HG03064 (cell line): ENCODE measurements around the gene CHAF1B.
"Not testable (repeated sequence)": the region's sequence is repeated elsewhere in the genome, so short reads cannot be mapped to it uniquely, and the experiment has no call there.

Experiments
- ATAC-seq: cut with Tn5 transposase; IDR thresholded peaks from one replicate; pipeline ENCODE4 v1.9.1; 2021; ENCODE audit warnings: low read depth; ENCODE audit not compliant: unreplicated experiment

CHAF1B gene

DNA sequence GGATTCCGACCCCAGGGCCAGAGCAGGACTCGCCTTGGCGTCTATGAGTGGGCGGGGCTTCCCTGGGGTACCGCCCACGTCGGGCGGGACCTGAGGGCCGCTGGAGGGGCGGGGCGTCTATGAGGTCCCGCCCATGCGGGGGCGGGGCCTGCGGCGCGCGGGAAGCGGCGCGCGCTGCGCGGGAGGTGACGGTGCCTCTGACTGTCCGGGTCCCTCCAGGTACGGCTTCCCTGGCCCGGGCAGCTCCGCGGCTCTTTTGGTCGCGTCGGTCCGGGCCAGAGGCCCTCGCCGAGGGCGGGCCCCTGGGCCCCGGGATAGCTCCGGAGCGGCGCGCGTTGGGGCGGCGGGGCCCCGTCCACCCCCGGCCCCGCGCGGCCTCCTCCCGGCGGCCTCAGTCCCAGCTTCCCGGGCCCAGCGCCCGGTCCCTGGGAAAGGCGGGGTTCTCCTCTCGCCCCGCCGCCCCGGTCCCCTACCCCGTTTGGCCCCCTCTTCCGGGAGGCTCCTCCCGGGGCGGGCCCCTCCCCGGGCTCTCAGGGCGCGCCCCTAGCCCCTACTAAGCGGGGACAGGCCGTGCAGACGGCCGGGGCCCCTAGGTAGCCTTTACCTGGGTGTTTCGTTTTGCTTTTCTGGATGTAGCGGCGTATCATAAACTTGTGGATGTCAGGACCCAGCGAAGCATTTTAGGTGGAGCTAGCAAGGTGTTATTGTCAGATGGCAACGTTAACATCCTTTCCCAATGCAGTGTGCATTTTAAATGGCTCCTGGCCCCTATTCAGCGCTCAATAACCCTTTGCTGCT, at the start of gene CHAF1B:
Gene CHAF1B, plus strand, starts transcription at position 160 of the 798 bp plus-strand sequence. CDS start 745 bp downstream, outside the sequence.
- ATAC-seq: peak; percentile 84

GRCh38 chr21:36337099-36337509, 48.1 kb upstream of the CHAF1B start:
- no peak for ATAC-seq

DNA sequence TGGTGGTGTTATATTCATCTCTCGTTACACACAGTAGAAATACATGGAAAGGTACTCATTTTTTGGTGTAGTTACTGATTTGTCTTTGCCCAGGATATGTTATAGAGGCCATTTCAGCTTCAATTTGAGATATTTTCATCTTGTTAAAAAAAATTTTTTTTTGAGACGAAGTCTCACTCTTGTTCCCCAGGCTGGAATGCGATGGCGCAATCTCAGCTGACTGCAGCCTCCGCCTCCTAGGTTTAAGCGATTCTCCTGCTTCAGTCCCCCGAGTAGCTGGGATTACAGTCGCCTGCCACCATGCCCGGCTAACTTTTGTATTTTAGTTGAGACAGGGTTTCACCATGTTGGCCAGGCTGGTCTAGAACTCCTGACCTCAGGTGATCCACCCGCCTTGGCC, 46.2 kb upstream of the CHAF1B start:
- no peak for ATAC-seq

- ATAC-seq: not testable (repeated sequence)
Observed at GRCh38 chr21:36342581-36342980, 42.6 kb upstream of the CHAF1B start.

- no peak for ATAC-seq
Observed at GRCh38 chr21:36344931-36345330, 40.3 kb upstream of the CHAF1B start.

DNA sequence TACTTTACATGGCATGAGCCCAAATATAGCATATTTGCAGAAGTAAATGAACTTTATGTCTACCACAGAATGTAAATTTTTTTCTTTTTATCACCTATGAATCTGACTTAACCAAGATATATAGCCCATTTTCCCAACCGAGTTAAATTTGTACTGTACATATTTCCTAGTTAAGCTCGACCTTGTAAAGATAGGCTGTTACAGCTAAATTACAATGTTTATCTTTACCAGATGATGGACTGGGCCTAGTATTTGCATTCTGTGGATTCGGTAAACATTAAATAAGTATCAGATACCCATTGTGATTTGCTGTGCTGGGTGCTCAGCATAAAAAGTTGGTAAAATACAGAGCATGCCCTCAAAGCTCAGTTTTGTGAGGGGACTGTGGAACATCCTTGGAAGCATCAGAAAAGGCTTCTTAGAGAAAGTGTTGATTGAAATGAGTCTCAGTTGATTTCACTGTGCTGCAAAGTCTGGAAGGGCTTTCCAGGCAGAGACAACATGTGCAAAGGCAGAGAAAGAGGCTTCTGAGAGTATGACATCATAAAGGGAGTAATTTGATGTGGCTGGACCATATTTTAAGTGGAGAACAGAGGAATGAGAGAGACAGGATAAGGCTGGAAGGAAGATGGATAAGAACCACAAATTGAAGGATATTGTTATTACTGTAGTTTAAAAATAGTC, 37.8 kb upstream of the CHAF1B start:
- ATAC-seq: no peak

DNA sequence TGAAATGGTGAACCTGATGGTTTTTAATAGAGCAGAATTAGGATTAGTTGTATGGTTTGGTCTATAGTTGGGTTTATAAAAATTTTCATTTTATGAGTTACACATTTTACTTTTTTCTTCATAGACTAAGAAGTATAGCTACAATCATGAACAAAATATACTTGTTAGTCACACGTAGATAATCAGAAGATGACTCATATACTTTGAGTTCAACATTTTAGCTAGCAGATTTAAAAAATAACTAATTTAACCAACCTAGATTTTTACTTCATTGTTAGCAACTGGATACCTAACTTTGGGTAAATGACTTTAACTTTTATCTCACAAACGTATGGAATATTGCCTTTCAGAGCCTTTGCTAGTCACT, 37.2 kb upstream of the CHAF1B start:
- ATAC-seq: no peak

DNA sequence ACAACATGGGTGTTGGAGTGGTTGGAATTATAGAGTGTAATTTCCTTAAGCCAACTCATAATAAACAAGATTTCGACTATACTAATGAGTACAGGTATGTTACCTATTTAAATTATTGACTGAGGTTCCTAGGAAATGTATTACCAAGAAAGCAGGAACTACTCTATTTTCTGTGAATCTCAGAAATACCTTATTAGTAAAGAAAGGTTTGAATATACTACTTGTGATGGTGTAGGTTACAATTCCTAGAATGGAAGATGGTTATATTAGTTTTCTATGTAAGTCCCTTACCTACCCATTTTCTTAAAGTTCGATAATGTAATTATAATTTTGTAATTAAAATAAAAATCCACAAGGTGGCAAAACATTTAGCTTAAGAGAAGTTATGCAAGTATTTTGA, 35.9 kb upstream of the CHAF1B start:
- ATAC-seq: no peak

- no peak for ATAC-seq
Observed at GRCh38 chr21:36350282-36350910, 34.8 kb upstream of the CHAF1B start.

- no peak for ATAC-seq
Observed at GRCh38 chr21:36354918-36355680, 30.1 kb upstream of the CHAF1B start.

DNA sequence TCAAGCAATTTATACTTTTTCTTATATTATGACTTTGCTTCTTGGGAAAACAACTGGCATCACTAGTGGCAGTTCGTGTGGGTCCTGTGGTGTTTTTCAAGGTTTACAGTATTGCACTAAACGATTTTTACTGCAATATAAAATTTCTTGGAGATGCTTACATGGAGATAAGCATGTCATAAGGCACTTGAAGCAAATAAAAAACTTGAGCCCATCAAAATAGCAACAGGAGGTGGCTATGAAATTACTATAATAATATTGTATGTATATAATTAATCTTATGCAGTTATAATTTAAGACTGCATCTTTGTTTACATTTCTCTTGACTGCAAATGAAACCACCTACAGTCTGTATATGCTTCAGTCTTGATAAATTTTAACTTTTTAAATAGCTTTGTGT, 29.3 kb upstream of the CHAF1B start:
- ATAC-seq: no peak

- ATAC-seq: no peak
Observed at GRCh38 chr21:36359185-36359584, 26.0 kb upstream of the CHAF1B start.

DNA sequence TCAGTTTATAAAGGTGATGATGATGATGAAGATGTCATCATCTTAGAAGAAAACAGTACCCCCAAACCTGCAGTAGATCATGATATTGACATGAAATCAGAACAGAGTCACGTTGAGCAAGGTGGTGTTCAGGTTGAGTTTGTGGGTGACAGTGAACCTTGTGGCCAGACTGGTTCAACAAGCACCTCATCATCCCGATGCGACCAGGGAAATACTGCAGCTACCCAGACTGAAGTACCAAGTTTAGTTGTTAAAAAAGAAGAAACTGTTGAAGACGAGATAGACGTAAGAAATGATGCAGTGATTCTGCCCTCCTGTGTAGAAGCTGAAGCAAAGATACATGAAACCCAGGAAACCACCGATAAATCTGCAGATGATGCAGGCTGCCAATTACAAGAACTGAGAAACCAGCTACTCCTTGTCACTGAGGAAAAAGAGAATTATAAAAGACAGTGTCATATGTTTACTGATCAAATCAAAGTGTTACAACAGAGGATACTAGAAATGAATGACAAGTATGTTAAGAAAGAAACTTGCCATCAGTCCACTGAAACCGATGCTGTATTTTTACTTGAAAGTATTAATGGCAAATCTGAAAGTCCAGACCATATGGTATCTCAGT, 16.0 kb upstream of the CHAF1B start:
- no peak for ATAC-seq

DNA sequence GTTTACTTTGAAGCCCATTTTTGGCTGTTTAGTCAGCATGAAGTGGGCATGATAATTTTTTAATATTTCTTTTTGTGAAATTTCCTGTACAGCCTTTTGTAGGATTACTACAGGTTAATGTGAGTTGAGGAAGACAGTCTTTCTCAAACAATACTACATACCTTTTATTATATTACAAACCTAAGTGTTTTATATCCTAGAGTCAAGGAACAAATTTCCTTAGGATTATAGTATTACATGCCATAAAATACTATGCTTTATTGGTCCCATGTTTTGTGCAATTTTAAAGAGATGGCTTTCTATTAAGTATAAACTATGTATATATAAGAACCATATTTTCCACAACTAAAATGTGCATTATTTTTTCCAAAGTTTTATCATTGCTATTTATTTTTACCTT, 9.2 kb upstream of the CHAF1B start:
- ATAC-seq: no peak

DNA sequence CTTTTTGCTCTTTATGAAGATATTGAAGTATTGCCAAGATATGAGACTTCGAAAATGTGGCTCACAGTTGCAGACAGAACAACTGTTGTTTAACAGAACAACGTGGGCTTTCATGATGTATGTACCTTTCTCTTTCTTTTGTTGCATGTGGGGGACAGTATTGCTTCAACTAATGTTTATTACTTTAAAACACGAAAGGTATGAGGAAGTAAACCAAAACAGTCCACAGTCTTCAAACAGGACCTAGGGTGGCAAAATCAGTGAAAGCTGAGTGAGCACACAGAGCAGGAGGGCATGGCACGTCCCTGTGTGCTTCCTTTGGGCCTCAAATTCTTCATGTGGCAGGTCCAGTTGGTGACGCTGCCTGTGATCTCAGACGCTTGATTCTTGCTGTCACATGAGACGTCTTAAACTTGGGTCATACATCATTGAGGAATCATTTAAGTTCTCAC, 7.8 kb upstream of the CHAF1B start:
- no peak for ATAC-seq

DNA sequence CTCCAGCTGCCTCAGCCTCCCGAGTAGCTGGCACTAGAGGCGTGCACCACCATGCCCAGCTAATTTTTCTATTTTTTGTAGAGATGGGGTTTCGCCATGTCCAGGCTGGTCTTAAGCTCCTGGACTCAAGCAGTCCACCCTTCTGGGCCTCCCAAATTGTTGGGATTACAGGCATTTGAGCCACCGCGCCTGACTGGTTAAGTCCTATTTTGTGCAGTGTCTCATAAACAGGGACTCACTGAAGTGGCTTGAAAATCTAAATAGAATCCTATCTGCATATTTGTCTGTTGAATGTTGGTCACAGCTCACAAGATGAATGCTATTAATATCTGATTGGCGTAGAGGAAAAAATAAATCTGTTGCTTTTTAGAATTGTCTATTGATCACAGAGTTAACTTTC, 5.9 kb upstream of the CHAF1B start:
- no peak for ATAC-seq

GRCh38 chr21:36381841-36382589, 3.2 kb upstream of the CHAF1B start:
- no peak for ATAC-seq

- not testable (repeated sequence) for ATAC-seq
Observed at GRCh38 chr21:36382722-36383121, 2.5 kb upstream of the CHAF1B start.

DNA sequence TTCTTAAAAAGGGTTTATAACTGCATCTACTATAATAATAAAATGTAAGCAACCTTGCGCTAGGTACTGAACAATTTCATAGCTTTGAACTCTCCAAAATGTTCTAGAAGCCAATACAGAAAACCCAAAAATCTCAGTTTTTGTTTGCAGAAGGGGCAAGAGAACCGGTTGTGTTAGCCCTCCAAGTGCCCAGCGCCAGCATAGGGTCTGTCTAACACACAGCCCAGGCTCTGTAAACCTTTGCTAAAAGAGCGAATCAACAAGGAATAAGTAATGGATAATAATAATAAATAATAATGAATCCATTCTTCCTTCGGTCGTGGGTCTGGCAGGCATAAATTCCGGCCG, 333 bp upstream of the CHAF1B start:
- ATAC-seq: peak; percentile 25
